ENCODE data around the gene MNX1. TPM values are rescaled to one million over a fixed set of nuclear protein-coding genes. Genes with fewer than 3 reads are reported as not detected.

The MNX1 gene
- total and polyA plus RNA-seq, 2 donors (not counting 3 experiments of a cell fraction or from before 2014, with no cell fraction given) = not detected

DNA sequence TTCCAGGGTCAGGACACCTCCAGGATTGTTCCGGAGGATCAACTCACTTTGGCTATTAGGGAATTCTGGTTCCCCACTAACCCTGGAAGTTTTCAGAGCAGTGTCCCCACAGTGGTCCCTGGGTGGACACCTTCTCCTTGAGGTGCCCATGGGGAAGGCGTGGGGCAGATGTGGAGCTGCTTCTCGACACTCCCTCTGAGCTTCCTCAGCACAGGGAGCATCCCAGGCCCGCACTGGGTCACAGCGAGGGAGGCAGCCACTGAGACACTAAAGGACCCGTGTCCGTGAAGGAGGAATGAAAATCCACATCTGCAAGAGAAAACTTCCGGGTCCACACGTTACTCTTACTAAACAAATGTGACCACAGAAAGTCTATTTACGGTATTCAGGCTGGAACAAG lies 48.2 kb upstream of the MNX1 start:
- dilution Hi-C loops (cut with MboI; ENCODE audit: extremely low pct_ligation_motif_present, low sequenced_read_pairs) = no loop called here
- no peaks in the 10 kb centered on the region for H3K79me2 ChIP-seq (ENCODE audit: control insufficient read depth, insufficient read depth, low read length)
- no peaks in the 10 kb centered on the region for H3K36me3 ChIP-seq (ENCODE audit: control insufficient read depth in 2 of 2, extremely low read depth in 1 of 2, insufficient read depth in 2 of 2, low read length in 2 of 2)
- no peaks in the 10 kb centered on the region for H3K27me3 ChIP-seq (ENCODE audit: control insufficient read depth in 2 of 2, insufficient read depth in 2 of 2, low read length in 2 of 2)
- H4K20me1 ChIP-seq (replicated peaks; ENCODE audit: control insufficient read depth, extremely low read depth, insufficient read depth, low read length) = no peaks in the 10 kb centered on the region
- DNase-seq (ENCODE audit: low read depth, low spot score) (no peak), FAIRE-seq (no peak)
- no peak overlapping the region for H3K27ac ChIP-seq (ENCODE audit: insufficient read depth, low read depth, low read length)
- H3K4me2 ChIP-seq (ENCODE audit: insufficient read depth, low read length) = no peak overlapping the region
- H3K9me1 ChIP-seq (replicated peaks; ENCODE audit: control insufficient read depth, extremely low read depth, insufficient read depth, low read length) = no peaks in the 10 kb centered on the region
- ChIA-PET POLR2A (no interaction called here), CTCF (no interaction called here)
- H2AFZ ChIP-seq (ENCODE audit: low read depth, low read length) = no peak overlapping the region
- intact Hi-C loops (cut with micrococcal nuclease) = no loop called here
- TF ChIP-seq JUN (IDR thresholded peaks at IDR 0.05; ENCODE audit: borderline replicate concordance, insufficient read depth, insufficient read length, low read depth) (no peak), CTCF (IDR thresholded peaks at IDR 0.05; ENCODE audit: extremely low read depth in 1 of 2, insufficient read depth in 1 of 2, low read depth in 1 of 2, low read length in 2 of 2) (no peak), MYC (IDR thresholded peaks at IDR 0.05; ENCODE audit: low read depth, low read length) (no peak), GATA2 (IDR thresholded peaks at IDR 0.05; ENCODE audit: insufficient read depth, insufficient read length, low read depth, low read length) (no peak), POLR2AphosphoS5 (IDR thresholded peaks at IDR 0.05; ENCODE audit: insufficient read depth, low read depth, low read length) (no peak), EZH2 (IDR thresholded peaks at IDR 0.05; ENCODE audit: borderline replicate concordance, low read depth, low read length, severe bottlenecking) (no peak), FOS (IDR thresholded peaks at IDR 0.05; ENCODE audit: borderline replicate concordance, insufficient read depth, low read length) (no peak), POLR2A (IDR thresholded peaks at IDR 0.05; ENCODE audit: low read depth, low read length) (no peak)
- TF ChIP-seq, protein P1, sequence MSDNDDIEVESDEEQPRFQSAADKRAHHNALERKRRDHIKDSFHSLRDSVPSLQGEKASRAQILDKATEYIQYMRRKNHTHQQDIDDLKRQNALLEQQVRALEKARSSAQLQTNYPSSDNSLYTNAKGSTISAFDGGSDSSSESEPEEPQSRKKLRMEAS (IDR thresholded peaks at IDR 0.05; ENCODE audit: insufficient read depth, insufficient read length) = no peak
- H3K4me3 ChIP-seq (replicated peaks in 1 of 3; ENCODE audit: insufficient read depth in 1 of 3, low read depth in 1 of 3, low read length in 3 of 3) = no peak overlapping the region
- no peak overlapping the region for H3K9ac ChIP-seq (replicated peaks; ENCODE audit: extremely low read depth, insufficient read depth, low read length)
- no peaks in the 10 kb centered on the region for H3K4me1 ChIP-seq (ENCODE audit: control insufficient read depth, extremely low read depth, insufficient read depth, low read length)
- no peaks in the 10 kb centered on the region for H3K9me3 ChIP-seq (replicated peaks; ENCODE audit: control insufficient read depth, insufficient read depth, low read length)
- BruUV-seq (replicated peaks) = no TSS peak

Data from endothelial cell of umbilical vein (primary cell).